GM19467 (cell line): ENCODE results near the gene PDCD5.
"Not testable (repeated sequence)": the region's sequence is repeated elsewhere in the genome, so short reads cannot be mapped to it uniquely, and the experiment has no call there.

ENCODE experiments used
- ATAC-seq: cut with Tn5 transposase; IDR thresholded peaks from one replicate; pipeline ENCODE4 v1.9.1; 2021; ENCODE audit warnings: mild to moderate bottlenecking, moderate library complexity; ENCODE audit not compliant: unreplicated experiment

PDCD5 gene, protein sequence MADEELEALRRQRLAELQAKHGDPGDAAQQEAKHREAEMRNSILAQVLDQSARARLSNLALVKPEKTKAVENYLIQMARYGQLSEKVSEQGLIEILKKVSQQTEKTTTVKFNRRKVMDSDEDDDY

GRCh38 chr19:32580901-32581704, at the start of gene PDCD5:
TSS of gene PDCD5 (plus strand) at chr19:32581190. CDS start at chr19:32581262, 72 bp downstream.
- peak; percentile 92 for ATAC-seq

GRCh38 chr19:32532233-32532632, 48.8 kb upstream of the PDCD5 start:
- ATAC-seq, result no peak

GRCh38 chr19:32537580-32537979, 43.4 kb upstream of the PDCD5 start:
- no peak for ATAC-seq

GRCh38 chr19:32539240-32539916, 41.6 kb upstream of the PDCD5 start:
- no peak for ATAC-seq

DNA sequence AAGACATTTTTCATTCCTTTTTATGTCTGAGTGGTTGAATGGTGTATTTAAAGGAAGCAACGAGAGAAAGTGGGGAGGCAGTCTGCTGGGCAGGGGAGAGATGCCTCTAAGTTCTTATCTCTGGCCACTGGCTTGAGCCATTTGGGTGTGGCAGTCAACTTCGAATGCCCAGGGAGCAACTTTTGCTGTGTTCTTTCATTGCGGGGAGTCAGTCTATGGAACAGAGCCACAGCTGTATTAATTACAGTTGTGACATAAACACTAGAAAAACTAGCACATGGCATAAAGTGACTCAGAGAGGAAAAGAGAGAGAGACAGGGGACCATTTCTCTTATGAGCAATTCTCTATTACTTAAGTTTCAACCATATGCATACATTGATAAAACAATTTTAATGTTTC, 40.4 kb upstream of the PDCD5 start:
- ATAC-seq, result no peak

GRCh38 chr19:32541376-32541775, 39.6 kb upstream of the PDCD5 start:
- ATAC-seq, result not testable (repeated sequence)

DNA sequence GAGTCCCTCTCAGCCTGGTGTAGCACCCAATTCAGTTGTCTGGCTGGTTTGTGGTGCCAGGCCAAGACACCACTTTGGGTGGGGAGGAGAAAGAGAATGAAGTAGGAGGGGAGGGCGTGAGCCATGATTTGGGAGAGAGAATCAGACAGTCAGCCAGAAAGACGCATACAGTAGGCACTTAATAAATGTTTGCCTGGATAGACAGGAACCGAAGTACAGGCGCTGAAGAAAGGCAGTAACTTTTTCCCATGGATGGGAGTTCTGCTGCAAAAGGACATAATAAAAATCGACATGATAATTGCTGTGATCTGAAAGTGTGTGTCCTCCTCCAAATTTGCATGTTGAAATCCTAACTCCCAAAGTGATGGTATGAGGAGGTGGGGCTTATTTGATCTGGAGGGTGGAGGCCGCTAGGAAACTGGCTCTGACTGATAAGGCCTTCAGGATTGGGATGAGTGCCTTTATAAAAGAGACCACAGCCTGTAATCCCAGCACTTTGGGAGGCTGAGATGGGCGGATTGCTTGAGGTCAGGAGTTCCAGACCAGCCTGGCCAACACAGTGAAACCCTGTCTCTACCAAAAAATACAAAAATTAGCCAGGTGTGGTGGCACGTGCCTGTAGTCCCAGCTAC, 38.4 kb upstream of the PDCD5 start:
- ATAC-seq, result no peak

- ATAC-seq, result no peak
Measured at GRCh38 chr19:32543115-32543900, 37.7 kb upstream of the PDCD5 start.

DNA sequence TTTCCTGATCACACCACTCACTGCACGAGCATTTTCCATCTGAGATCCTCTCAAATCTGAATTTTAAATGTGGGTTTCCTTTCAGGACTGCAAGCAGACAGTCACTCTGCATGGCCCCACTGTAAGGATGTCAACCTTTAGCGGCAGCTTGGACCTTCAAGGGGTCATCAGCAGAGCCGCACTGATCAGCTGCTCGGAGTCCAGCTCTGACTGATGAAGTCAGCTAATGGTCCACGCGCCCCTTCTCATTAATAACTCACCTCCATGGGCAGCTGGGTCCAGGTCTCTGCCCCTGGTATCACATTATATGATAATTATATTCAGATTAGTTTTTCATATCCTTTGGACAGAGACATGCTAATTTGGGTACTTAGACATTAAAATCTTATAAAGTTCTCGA, 36.1 kb upstream of the PDCD5 start:
- no peak for ATAC-seq

GRCh38 chr19:32550666-32551065, 30.3 kb upstream of the PDCD5 start:
- no peak for ATAC-seq

GRCh38 chr19:32555786-32556185, 25.2 kb upstream of the PDCD5 start:
- ATAC-seq, result no peak

DNA sequence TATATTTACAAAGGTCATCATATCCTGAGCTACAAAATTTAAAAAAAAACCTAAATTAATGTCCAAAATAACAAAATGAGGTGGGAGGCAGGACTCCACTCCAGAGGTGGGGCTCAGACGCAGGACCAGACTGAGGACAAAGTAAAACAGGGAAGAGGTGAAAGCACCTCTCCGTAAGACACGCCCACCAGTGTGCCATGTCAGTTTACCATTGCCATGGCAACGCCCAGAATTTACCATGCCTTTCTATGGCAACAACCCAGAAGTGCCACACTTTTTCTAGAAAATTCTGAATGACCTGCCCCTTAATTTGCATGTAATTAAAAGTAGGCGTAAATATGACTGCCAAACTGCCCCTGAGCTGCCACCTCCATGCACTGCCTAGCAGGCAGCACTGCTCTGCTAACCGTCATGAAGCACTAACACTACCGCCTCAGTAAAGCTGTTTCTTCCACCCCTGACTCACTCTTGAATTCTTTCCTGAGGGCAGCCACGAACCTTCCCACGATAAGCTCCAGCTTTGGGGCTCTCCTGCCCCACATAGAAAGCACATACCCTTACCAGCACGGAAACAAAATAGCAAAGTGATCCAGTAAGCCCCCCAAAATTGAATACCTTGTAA, 22.3 kb upstream of the PDCD5 start:
- no peak for ATAC-seq

DNA sequence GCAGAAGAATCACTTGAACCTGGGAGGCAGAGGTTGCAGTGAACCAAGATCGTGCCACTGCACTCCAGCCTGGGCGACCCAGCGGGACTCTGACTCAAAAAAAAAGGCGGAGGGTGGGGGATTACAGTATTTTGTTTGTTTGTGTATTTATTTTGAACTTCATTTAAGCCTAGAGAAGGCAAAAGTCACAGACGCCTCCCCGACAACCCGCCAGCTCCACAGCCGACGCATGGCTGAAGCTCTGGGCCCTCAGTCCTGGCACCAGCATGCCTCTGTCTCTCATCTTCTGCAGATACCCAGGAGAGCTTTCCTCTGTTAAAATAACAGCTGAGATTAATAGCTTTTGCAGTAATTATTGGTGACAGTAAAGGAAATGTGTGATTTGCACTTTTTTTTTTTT, 17.2 kb upstream of the PDCD5 start:
- ATAC-seq, result no peak

DNA sequence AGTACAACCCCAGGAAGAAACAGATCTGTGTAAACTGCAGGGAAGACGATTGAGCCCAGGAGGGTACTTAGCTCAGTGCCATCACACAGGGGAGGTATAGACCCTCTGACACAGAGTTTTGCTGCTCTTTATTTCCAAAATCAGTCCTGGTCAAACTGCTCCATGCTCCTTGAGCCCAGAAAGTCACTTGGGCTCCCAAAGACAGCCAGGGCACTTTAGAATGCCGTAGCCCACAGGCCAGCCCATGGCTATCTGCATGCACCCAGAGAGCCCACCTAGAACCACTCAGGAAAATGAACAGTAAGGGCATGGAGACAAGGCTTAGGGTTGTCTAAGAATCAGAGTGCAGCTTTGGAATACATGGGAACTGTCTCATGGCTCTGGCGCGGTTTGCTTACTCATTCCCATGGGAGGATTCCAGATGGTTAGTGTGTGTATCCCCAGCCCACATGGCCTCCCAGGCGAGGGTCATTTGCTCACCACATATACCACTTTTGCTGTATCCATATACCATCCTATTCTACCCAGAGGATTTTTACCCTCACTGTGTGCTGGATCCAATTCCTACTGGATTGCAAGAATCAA, 14.7 kb upstream of the PDCD5 start:
- no peak for ATAC-seq

DNA sequence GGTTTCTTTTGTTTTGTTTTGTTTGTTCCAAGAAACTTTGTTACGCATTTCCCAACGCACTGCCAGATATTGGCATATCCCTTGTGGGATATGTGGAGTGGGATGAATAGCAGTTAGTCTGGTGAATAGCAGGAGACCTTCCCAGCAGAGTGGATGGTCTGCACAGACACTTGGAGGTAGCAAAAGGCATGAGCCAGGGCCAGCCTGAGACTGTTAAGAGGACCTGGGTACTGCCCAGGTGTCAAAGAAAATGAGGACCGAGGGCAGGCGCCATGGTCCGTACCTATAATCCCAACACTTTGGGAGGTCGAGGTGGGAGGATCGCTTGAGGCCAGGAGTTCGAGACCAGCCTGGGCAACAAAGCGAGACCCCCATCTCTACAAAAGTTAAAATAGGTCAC, 13.5 kb upstream of the PDCD5 start:
- ATAC-seq, result no peak

DNA sequence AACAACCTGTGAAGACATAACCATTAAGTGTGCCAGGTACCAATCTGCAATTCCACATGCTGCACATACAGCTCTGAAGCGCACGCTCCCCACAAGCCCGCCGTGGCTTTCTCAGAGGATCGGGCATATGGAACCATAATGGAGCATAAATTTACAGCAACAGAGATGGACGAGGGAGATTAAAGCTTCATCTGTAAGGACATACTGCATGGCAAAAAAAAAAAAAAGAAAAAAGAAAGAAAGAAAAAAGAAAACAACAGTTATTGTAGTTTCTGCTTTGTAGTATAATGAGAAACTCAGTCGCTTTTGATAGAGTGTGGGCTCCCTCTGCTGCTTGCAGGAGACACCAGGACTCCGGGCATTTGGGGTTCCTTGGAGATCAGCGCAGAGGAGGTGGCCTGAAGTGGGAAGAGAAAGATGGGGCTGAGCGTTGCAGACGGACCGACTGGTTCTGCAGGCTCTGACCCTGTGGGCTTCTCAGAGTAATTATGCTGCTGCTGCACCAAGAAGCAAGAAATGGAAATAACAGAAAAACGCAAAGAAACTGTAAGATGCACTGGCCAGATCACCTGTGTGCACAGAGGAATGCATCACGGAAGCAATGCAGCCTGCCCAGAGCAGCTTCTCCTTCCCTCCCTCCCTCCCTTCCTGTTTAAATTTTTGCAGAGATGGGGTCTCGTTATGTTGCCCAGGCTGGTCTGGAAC, 10.8 kb upstream of the PDCD5 start:
- ATAC-seq, result no peak

DNA sequence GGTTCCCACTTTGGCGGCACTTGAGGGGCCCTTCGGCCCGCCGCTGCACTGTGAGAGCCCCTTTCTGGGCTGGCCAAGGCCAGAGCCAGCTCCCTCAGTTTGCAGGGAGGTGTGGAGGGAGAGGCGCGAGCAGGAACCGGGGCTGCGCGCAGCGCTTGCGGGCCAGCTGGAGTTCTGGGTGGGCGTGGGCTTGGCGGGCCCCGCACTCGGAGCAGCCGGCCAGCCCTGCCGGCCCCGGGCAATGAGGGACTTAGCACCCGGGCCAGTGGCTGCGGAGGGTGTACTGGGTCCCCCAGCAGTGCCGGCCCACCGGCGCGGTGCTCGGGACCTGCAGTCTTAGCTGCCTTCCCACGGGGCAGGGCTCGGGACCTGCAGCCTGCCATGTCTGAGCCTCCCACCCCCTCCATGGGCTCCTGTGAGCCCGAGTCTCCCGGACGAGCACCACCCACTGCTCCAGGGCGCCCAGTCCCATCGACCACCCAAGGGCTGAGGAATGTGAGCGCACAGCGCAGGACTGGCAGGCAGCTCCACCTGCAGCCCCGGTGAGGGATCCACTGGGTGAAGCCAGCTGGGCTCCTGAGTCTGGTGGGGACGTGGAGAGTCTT, 9.4 kb upstream of the PDCD5 start:
- ATAC-seq, result not testable (repeated sequence)

- not testable (repeated sequence) for ATAC-seq
Measured at GRCh38 chr19:32572700-32573491, 8.1 kb upstream of the PDCD5 start.
